HG03064 (cell line): ENCODE data around the gene PPP1R26.
A peak's percentile ranks its signal among the peaks of the same experiment; 100 is the strongest.

ENCODE experiments used
- ATAC-seq: cut with Tn5 transposase; IDR thresholded peaks from one replicate; pipeline ENCODE4 v1.9.1; 2021; ENCODE audit warnings: low read depth; ENCODE audit not compliant: unreplicated experiment

Gene PPP1R26

GRCh38 chr9:135486267-135487065 is 6.9 kb downstream of the PPP1R26 start:
- no peak for ATAC-seq

DNA sequence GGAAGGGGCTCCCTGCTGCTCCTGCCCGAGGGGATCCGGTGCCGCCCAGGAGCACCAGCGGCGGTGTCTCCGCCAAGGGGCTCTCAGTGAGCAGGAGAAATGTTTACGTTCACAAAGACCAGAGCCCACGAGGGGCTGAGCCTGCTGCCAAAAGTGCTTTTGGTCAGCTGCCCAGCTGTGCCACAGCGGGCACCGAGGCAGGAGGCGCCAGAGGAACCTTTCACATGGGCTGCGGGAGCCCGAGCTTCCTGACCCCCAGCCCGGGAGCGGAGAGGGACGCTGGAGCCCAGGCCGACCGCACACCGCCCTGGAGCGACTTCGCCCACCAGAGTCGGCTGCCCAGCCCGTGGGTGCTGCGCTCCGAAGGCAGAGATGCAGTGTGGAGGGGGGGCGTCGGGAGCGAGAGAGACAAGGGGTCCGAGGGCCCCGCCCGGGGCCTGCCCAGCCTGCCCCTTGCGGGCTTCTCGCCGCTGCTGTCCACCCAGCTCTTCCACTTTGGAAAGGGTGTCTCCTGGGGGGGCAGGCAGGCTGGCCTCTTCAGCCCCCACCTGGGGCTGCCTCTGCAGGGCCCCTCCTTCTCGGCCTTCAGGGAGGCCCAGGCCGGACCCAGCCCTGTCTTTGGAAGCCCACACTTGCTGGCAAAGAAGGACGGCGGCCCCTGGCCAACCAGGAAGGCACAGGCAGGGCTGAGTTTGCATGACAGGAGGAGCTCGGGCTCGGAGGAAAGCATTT is 7.9 kb downstream of the PPP1R26 start:
- no peak for ATAC-seq

DNA sequence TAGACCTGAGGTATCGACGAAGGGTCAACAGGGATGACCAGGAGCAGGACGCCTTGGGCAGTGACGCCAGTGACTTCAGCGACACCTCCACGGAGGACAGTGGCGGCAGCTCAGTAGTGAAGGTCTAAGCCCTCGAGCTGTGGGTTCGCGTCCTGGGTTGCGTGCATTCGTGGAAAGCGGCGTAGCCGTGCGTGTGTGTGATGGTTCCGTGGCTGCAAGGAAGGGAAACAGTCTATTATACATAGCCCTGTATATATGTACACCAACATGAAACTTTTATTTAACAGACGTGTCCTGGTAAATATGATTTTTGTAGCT is 8.4 kb downstream of the PPP1R26 start:
- no peak for ATAC-seq

DNA sequence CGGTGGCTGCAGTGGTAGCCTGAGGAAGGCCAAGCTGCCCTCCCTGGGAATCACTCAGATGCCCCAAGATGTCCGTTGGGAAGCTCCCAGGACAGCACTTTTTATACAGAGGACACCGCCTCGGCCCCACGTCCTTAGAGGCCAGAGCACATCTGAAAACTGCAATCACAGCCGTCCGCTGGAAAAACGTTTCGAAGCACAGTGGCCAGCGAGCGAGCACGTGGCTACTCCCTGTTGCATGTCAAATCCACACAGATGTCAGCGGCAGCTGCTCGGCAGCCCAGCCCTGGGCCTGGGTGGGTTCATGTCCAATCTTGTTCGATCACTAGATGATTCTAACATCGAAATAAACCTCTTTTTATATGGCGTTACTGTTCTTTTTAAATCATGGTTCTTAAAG is 8.9 kb downstream of the PPP1R26 start:
- ATAC-seq = no peak

- no peak for ATAC-seq
These were observed 9.8 kb downstream of the PPP1R26 start for GRCh38 chr9:135489188-135489906.

GRCh38 chr9:135490166-135490870 is 10.7 kb downstream of the PPP1R26 start:
- no peak for ATAC-seq

GRCh38 chr9:135490980-135491464 is 11.4 kb downstream of the PPP1R26 start:
- no peak for ATAC-seq

- ATAC-seq = no peak
These were observed 12.2 kb downstream of the PPP1R26 start for GRCh38 chr9:135491764-135492163.

DNA sequence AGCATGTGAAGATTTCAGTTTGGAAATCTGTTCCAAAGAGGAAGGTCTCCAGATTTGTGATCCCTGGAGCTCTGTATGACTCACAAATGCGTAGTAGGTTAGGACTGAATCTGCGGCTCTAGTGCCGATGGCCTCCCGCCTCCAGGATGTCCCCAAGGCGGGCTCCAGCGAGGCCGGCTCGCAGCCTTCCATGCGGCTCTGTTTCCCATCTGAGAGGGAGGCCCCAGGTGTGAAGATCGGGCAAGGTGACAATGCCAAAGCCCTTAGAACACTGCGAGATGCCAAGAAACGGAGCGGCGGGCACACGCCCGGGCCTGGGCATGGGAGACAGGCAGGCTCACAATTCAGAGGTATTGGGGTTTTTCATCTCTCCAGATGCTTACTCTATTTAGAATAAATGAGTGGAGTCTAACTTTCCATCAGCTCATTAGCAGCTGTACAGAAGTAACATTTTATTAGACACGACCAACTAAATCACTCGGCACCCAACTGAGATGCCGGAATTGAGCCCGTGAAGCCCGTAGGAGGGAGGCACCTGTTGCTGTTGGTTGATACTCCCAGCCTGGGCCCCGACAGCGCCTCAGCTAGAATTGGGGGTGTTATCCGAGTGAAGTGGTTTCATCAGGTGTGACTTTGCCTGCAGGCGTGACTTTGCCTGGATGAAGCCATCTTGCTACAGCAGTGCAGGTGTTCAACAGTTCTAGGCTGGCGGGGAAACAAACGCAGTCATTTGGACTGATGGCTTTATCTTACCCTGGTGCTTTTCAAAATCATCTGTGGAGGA is 13.5 kb downstream of the PPP1R26 start:
- ATAC-seq = no peak

GRCh38 chr9:135494791-135495559 is 15.4 kb downstream of the PPP1R26 start:
- no peak for ATAC-seq

DNA sequence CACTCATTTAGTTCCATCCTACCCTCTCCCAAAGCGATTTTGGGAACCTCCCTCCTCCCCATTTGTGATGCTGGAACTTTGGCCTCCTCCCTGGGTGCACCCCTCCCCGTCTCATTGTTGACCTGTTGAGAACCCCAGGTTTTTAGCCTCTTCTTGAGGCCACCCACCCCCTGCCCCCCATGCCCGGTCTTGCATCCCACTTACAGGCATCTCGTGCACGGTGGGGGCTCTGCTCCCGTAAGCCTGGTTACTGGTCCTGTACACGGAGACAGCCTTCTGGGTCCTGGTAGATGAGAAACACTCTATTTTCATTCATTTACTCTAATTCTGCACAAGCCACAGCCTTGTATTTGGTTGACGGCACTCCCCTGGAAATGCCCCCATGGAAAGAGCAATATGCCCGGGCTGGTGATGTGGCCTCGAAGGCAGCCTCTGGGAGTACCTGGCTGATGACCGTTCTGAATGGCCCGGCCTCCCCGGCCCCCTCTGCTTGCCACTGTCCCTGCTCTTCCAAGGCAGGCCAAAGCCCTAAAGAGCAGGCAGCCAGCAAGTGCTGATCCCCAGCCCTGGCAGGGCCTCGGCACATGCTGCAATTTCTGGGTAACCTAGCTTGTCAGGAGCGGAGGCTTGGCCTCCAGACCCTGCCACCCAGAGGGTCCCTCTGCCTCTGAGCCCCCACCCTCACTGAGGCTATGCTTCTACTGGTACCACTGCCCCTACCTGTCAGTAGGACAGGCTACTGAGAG is 19.0 kb downstream of the PPP1R26 start:
- no peak for ATAC-seq

GRCh38 chr9:135499326-135500070 is 19.9 kb downstream of the PPP1R26 start:
- ATAC-seq = no peak

DNA sequence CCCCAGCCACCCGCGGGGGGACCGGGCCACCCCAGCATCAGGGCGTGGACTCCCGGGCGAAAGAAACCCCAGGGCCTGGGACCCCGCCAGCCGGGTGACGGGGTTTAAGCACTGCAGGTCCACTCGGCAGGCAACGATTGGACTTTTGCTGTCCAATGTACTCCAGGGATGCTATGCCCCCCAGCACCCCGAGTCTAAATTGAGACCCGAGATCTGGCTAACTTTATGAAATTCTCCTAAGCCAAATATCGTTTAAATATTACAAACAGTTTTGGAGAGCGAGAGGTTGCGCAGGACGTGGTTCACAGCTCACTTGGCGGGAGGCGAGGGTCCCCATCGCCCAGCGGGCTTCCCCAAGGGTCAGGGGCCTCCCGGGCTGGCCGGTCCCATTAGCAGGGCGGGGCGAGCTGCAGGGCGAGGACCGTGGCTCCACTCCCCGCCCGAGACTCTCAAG is 20.5 kb downstream of the PPP1R26 start:
- no peak for ATAC-seq

GRCh38 chr9:135500525-135501260 is 21.1 kb downstream of the PPP1R26 start, which contains the start of gene MRPS2:
Gene MRPS2 (plus strand): TSS chr9:135500682. CDS start chr9:135500711, 29 bp downstream.
- ATAC-seq = peak; percentile 76

DNA sequence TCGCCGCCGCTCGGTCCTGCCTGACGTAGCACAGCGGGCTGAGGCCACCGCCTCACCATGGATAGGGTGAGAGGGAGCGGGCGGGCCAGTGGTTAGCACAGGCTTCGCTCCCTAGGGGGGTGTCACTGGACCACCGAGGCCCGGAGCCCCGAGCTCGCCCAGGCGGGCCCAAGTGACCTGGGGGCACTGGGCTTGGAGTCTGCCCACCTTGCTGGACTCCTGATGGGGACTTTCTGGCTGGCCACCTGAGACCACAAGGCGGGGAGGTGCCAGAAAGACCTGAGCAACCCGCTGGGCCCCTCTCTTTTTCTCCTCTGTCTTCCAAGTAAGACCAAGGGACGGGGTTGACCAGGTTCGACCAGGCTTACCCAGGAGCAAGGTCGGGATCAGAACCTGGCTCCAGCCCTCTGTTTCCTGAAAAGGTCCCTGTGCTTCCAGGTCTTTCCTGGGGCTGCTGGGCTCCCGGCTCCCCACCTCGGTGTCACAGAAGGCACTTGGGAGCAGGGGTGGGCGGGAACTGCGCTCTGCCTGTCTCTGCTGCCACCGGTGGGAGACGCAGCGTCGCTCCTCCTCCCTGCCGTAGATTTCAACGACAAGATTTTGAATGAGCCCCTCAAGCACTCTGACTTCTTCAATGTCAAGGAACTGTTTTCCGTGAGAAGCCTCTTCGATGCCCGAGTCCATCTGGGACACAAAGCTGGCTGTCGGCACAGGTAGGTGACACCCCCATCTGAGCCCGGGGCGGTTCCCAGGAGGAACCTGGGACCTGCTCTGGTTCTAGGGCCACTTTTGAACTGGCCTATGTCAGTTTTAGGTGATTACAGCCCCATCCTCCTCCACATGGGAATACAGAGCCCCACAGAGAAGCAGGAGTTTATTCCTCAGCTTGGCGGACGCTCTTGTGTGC is 21.9 kb downstream of the PPP1R26 start:
- ATAC-seq = no peak
